HFF-Myc (cell line): ENCODE results near the gene ZNF441.

Source experiments
- DNase-seq: peaks from one replicate; pipeline ENCODE4 v3.0.0-alpha.2; 2011; ENCODE audit warnings: low read depth; ENCODE audit errors: extremely low read depth
- H3K4me3 ChIP-seq: replicated peaks from 2 replicates; pipeline ENCODE4 v1.5.1; 2011; ENCODE audit warnings: low read depth, mild to moderate bottlenecking, control low read depth, low read length
- CTCF ChIP-seq: IDR thresholded peaks from 2 replicates; pipeline ENCODE4 v1.5.1; 2012; ENCODE audit warnings: mild to moderate bottlenecking, low read depth, low read length, control low read depth; ENCODE audit errors: missing control alignments

Gene ZNF441

DNA sequence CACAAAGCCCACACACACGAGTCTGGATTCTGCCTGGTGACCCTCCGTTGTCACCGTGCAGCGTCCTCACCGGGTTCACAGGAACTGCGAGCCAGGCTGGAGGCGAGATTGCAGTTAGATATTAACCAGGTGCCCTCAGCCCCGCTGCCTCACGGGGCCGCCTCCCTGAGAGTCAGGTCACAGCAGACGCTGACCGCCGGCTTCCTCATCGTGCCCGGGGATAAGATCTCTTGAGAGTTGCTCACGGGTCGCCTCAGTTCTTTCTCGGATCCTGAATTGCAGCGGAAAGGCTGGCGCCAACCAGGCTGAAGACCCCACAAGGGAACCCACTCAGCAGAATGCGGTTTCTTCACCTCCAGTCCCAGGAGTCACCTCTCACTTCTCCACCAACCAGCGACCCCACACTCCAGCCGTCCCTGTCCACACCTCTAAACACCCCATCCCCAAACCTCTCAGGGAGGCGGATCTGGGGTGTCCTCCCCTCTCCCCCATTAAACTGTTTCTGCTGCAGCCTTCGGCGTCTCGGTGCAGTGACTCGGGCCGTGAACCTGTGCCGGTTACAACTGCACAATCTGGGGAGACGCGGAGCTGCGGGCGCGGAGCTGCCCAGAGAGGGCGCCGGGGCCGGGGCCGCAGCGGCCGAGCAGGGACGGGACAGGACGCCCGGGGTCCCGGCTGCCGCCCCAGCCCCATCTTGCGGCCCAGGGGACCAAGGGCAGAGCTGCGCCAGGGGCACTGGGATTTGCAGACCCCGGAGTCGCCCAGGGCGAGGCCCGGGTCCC, 28.6 kb upstream of the ZNF441 start:
- no peak for TF ChIP-seq CTCF
- H3K4me3 ChIP-seq, result peak overlapping the region; percentile 84
- no peak for DNase-seq

GRCh38 chr19:11738746-11739620, 27.8 kb upstream of the ZNF441 start, which contains the start of gene ZNF823:
ZNF823 (minus strand) TSS chr19:11738946; CDS start chr19:11738819, 127 bp downstream.
- H3K4me3 ChIP-seq, result peak within 1 kb of the TSS; percentile 84
- DNase-seq, result peak; percentile 96
- TF ChIP-seq CTCF, result no peak

DNA sequence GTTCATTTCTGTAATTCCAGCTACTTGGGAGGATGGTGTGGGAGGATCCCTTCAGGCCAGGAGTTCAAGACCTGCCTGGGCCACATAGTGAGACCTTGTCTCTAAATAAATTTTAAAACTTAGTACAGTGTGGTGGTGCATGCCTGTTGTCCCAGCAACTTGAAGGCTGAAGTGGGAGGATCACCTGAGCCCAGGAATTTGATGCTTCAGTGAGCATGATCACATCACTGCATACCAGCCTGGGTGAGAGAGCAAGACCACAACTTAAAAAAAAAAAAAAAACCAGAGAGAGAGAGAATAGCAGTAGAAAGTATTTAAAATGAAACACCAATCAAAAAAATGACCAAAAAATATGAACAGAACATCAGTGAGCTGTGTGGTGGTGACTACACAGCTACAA, 20.9 kb upstream of the ZNF441 start:
- no peak for DNase-seq
- no peak for TF ChIP-seq CTCF
- H3K4me3 ChIP-seq, result no peak overlapping the region

GRCh38 chr19:11747277-11747676, 19.5 kb upstream of the ZNF441 start:
- no peak for TF ChIP-seq CTCF
- no peak for DNase-seq
- H3K4me3 ChIP-seq, result no peak overlapping the region

DNA sequence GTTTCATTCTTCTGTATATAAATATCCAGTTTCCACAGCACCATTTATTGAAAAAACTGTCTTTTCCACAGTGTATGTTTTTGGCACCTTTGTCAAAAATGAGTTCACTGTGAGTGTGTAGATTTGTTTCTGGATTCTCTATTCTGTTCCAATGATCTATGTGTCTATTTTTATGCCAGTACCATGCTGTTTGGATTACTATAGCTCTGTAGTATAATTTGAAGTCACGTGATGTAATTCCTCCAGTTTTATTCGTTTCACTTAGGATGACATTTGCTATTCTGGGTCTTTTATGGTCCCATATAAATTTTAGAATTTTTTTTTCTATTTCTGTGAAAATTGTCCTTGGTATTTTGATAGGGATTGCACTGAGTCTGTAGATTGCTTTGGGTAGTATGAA, 17.0 kb upstream of the ZNF441 start:
- H3K4me3 ChIP-seq, result no peak overlapping the region
- DNase-seq, result no peak
- TF ChIP-seq CTCF, result no peak

DNA sequence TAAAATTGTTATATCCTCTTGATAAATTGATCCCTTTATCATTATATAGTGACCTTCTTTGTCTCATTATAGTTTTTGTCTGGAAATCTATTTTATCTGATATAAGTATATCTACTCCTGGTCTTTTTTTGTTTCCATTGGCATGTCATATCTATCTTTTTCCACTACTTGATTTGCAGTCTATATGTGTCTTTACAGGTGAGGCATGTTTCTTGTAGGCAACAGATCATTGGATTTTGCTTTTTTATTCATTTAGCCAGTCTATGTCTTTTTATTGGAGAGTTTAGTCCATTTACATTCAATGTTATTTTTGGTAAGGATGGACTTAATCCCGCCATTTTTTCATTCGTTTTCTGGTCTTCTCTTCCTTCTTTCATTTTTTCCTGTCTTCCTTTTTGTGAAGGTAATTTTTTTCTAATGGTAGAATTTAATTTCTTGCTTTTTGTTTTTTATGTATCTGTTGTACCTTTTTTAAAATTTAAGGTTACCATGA, 14.5 kb upstream of the ZNF441 start:
- DNase-seq, result no peak
- H3K4me3 ChIP-seq, result no peak overlapping the region
- no peak for TF ChIP-seq CTCF
